ENCODE data around the gene ADRA2B. TPM values are rescaled to one million over a fixed set of nuclear protein-coding genes. Genes with fewer than 3 reads are reported as not detected.
"Not testable (repeated sequence)": the region's sequence is repeated elsewhere in the genome, so short reads cannot be mapped to it uniquely, and the experiment has no call there.

Gene ADRA2B
- total RNA-seq: not detected in 2 replicates

DNA sequence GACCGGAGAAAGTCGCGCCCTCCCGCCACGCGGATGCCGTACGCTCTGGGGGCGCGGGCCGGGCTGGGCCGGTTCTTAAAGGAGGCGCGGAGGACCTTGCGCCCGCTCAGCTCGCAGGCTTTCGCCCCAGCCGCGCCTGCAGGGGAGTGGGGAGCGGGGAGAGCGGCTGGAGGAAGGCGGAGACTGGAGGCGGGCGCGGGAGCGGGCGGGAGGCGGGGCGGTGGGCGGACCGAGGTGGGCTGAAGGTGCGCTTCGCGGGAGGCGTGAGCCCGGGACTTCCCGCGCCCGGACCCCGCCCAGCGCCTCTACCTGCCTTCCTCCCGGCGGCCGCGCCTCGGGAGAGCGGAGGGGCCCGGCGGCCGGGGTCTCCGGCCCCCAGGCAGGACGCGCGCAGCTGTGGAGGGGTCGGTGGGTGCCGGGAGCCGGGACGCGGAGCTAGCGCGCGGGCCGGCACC is at the start of gene ADRA2B:
TSS of gene ADRA2B (minus strand) at position 148 of the 455 bp plus-strand sequence. CDS start 422 bp downstream, outside the sequence.
- H3K4me3 ChIP-seq (ENCODE audit: low read depth, low read length): peak within 1 kb of the TSS; percentile 43
- FAIRE-seq: no peak
- H3K36me3 ChIP-seq (ENCODE audit: control insufficient read depth, insufficient read depth, low read length): no peaks in the 10 kb centered on the region
- H3K27me3 ChIP-seq (ENCODE audit: control insufficient read depth, insufficient read depth, low read length): peaks cover 17% of the 10 kb centered on the region
- TF ChIP-seq, protein P1, sequence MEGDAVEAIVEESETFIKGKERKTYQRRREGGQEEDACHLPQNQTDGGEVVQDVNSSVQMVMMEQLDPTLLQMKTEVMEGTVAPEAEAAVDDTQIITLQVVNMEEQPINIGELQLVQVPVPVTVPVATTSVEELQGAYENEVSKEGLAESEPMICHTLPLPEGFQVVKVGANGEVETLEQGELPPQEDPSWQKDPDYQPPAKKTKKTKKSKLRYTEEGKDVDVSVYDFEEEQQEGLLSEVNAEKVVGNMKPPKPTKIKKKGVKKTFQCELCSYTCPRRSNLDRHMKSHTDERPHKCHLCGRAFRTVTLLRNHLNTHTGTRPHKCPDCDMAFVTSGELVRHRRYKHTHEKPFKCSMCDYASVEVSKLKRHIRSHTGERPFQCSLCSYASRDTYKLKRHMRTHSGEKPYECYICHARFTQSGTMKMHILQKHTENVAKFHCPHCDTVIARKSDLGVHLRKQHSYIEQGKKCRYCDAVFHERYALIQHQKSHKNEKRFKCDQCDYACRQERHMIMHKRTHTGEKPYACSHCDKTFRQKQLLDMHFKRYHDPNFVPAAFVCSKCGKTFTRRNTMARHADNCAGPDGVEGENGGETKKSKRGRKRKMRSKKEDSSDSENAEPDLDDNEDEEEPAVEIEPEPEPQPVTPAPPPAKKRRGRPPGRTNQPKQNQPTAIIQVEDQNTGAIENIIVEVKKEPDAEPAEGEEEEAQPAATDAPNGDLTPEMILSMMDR (IDR thresholded peaks at IDR 0.05; ENCODE audit: insufficient read depth, low read length, severe bottlenecking): no peak
- peak; percentile 44 for DNase-seq (ENCODE audit: low read depth)

DNA sequence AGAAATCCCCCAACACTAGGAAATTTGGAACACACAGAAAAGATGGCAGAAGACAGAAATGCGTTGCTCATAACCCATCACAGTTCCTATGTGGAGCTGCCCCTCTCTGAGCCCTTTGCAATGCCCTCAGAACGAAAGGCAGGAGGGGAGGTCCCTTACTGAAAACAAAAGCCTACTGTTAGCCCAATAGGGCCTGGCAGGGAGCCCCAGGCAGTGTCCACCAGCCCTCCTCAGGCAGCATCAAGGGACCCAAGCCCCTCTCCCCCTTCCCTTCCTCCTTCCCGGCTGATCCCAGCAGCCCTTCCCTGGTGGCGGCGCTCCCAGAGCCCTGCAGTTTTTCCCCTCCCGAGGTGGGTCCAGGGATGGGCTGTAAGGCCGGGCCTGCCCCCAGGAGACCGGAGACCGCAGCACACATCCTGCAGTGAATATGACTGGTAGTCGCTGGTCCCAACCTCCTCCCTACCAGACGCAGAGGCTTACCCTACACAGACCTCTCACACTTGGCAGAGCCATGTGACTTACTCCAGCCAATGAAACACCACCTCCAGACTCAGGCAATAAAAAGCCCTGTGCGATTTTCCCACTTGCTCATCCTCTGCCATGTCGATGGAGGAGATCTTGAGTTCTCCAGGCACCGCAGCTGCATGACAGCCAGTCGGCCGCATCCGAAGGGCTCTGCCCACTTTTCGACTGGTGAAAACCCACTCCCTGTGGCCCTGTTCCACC is 48.3 kb upstream of the ADRA2B start:
- FAIRE-seq: no peak
- no peaks in the 10 kb centered on the region for H3K36me3 ChIP-seq (ENCODE audit: control insufficient read depth, insufficient read depth, low read length)
- DNase-seq (ENCODE audit: low read depth): no peak
- H3K27me3 ChIP-seq (ENCODE audit: control insufficient read depth, insufficient read depth, low read length): no peaks in the 10 kb centered on the region
- TF ChIP-seq, protein P1 (IDR thresholded peaks at IDR 0.05; ENCODE audit: insufficient read depth, low read length, severe bottlenecking): no peak
- H3K4me3 ChIP-seq (ENCODE audit: low read depth, low read length): no peak overlapping the region

DNA sequence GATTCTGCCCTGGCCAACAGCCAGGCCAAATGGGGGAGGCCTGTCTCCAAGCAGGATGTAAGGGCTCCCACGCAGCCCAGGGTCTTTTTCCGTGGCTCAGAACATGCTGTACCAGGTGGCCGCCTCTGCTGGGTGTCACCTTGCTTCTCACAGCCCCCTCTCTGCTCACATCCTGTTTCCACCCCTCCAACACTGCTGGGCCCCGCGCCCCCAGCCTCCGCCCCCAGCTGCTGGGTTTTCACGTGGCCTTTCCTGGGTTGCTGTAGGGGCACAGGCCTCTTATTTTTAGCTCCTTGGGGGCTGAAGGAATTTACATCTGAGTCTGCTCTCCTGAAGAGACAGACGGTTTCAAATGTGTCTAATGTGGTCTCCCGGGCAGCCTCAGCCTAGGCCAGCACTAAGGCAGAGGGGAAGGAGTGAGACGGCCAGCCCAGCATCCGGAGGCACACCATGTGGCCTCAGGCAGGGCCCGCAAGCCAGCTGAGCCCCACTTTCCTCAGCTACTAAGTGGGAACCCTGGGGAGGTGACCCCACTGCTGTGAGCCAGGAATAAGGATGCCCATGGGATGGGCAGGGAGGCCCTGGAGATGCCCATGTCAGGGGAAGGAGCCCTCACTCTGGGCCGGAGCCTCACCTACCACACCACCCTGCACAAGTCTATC is 47.5 kb upstream of the ADRA2B start:
- Histone ChIP-seq H3K36me3 (ENCODE audit: control insufficient read depth, insufficient read depth, low read length) (no peaks in the 10 kb centered on the region), H3K27me3 (ENCODE audit: control insufficient read depth, insufficient read depth, low read length) (no peaks in the 10 kb centered on the region), H3K4me3 (ENCODE audit: low read depth, low read length) (no peak overlapping the region)
- DNase-seq (ENCODE audit: low read depth): no peak
- FAIRE-seq: no peak
- TF ChIP-seq, protein P1 (IDR thresholded peaks at IDR 0.05; ENCODE audit: insufficient read depth, low read length, severe bottlenecking): no peak

DNA sequence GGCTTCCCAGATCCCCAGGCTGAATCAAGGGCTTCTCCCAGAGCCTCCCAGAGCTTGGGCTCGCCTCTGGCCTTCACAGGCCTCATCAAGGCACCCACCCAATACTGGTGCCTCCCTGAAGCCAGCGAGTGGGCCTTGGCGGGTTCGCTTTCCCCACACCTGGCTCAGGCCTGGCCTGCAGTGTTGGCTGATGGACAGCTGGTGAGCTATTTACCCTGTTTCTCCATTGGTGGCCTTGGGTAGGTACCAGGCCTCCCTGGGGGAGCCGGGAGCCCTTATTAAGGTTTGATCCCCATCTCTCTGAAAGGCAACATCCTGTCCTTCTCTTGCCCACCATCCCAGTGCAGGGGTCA is 47.0 kb upstream of the ADRA2B start:
- no peak for FAIRE-seq
- TF ChIP-seq, protein P1 (IDR thresholded peaks at IDR 0.05; ENCODE audit: insufficient read depth, low read length, severe bottlenecking): no peak
- Histone ChIP-seq H3K27me3 (ENCODE audit: control insufficient read depth, insufficient read depth, low read length) (no peaks in the 10 kb centered on the region), H3K36me3 (ENCODE audit: control insufficient read depth, insufficient read depth, low read length) (no peaks in the 10 kb centered on the region), H3K4me3 (ENCODE audit: low read depth, low read length) (no peak overlapping the region)
- no peak for DNase-seq (ENCODE audit: low read depth)

DNA sequence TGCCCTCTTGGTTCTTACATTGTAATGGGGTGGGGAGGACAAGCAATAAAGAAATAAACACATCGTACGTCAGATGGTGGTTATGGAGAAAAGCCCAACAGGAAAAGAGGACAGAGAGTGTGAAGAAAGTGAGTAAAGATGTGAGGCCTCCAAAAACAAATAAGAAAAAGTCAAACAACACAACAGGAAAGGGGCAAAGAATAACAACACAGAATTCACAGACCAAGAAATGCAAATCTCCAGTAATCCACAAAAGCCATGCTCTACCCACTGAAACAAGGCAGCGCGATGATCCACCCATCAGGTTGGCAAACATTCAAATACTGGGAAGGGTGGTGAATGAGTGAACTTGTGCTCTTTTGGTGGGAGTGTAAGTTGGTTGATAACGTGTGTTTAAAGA is 45.5 kb upstream of the ADRA2B start:
- no peak for FAIRE-seq
- no peak for DNase-seq (ENCODE audit: low read depth)
- Histone ChIP-seq H3K27me3 (ENCODE audit: control insufficient read depth, insufficient read depth, low read length) (no peaks in the 10 kb centered on the region), H3K4me3 (ENCODE audit: low read depth, low read length) (no peak overlapping the region), H3K36me3 (ENCODE audit: control insufficient read depth, insufficient read depth, low read length) (no peaks in the 10 kb centered on the region)
- TF ChIP-seq, protein P1 (IDR thresholded peaks at IDR 0.05; ENCODE audit: insufficient read depth, low read length, severe bottlenecking): no peak

DNA sequence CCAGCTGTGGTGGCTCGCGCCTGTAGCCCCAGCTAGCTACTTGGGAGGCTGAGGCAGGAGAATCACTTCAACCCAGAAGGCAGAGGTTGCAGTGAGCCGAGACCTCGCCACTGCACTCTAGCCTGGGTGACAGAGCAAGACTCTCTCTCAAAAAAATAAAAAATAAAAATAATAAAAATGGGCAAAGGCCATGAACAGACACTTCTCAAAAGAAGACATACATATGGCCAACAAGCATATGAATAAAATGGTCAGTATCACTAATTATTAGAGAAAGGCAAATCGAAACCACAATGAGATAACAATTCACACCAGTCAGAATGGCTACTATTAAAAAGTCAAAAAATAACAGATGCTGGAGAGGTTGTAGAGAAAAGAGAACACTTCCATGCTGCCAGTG is 44.0 kb upstream of the ADRA2B start:
- H3K36me3 ChIP-seq (ENCODE audit: control insufficient read depth, insufficient read depth, low read length): not testable (repeated sequence)

More for the DNA sequence above, 44.0 kb upstream of the ADRA2B start:
- not testable (repeated sequence) for H3K27me3 ChIP-seq (ENCODE audit: control insufficient read depth, insufficient read depth, low read length); DNase-seq (ENCODE audit: low read depth); H3K4me3 ChIP-seq (ENCODE audit: low read depth, low read length); FAIRE-seq

All from bronchial epithelial cell (primary cell).